Measurements from ENCODE around the gene CXCR4. TPM values are rescaled to one million over a fixed set of nuclear protein-coding genes. Genes with fewer than 3 reads are reported as not detected.

Gene CXCR4
- total RNA-seq, 1 experiment from 2014 or later, result 1.5 TPM

DNA sequence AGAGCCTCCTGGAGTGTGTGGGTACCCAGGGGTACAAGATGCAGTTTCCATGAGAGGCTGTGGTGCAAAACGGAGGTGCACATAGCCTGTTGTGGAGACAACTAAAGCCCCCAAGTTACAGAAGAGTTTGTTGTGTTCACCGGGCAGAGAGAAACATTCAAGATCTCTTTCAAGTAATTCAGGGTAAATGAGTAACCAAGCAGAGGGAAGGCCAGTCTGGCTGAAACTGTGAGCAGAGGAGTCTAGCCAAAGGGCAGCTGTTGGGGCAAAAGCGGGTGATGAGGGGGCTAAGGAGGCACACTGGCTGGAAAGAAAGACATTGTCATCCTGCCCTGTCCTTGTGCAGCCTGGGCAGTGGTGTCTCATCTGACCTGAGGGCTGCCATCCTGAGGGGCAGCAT, 52.0 kb downstream of the CXCR4 start:
- Histone ChIP-seq H3K36me3 (ENCODE audit: insufficient read depth, low read length, poor library complexity, severe bottlenecking) (no peaks in the 10 kb centered on the region), H3K27me3 (replicated peaks; ENCODE audit: insufficient read depth, low read depth, low read length, poor library complexity) (no peaks in the 10 kb centered on the region), H3K27ac (ENCODE audit: low read depth, low read length, poor library complexity, severe bottlenecking) (no peak overlapping the region), H3K9me3 (ENCODE audit: low read depth, low read length, poor library complexity, severe bottlenecking) (no peaks in the 10 kb centered on the region), H3K4me3 (ENCODE audit: low read depth, low read length, poor library complexity, severe bottlenecking) (no peak overlapping the region), H3K4me1 (ENCODE audit: insufficient read depth, low read length, poor library complexity, severe bottlenecking) (no peaks in the 10 kb centered on the region)
- DNase-seq (ENCODE audit: low spot score), result no peak
- TF ChIP-seq, protein P1, sequence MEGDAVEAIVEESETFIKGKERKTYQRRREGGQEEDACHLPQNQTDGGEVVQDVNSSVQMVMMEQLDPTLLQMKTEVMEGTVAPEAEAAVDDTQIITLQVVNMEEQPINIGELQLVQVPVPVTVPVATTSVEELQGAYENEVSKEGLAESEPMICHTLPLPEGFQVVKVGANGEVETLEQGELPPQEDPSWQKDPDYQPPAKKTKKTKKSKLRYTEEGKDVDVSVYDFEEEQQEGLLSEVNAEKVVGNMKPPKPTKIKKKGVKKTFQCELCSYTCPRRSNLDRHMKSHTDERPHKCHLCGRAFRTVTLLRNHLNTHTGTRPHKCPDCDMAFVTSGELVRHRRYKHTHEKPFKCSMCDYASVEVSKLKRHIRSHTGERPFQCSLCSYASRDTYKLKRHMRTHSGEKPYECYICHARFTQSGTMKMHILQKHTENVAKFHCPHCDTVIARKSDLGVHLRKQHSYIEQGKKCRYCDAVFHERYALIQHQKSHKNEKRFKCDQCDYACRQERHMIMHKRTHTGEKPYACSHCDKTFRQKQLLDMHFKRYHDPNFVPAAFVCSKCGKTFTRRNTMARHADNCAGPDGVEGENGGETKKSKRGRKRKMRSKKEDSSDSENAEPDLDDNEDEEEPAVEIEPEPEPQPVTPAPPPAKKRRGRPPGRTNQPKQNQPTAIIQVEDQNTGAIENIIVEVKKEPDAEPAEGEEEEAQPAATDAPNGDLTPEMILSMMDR (conservative IDR thresholded peaks at IDR 0.05; ENCODE audit: low read depth, low read length), result no peak
- no peak for TF ChIP-seq EZH2 (IDR thresholded peaks at IDR 0.05; ENCODE audit: borderline replicate concordance, low read depth, low read length, poor library complexity, severe bottlenecking)
- intact Hi-C loops (cut with micrococcal nuclease; ENCODE audit: unreplicated experiment), result no loop called here
- BruUV-seq (replicated peaks), result no TSS peak
- POLR2A ChIA-PET (ENCODE audit: low non-redundant PET), result no interaction called here
- CTCF ChIA-PET, result no interaction called here

GRCh38 chr2:136065384-136065783, 52.6 kb downstream of the CXCR4 start:
- CTCF ChIA-PET, result no interaction called here

More at GRCh38 chr2:136065384-136065783, 52.6 kb downstream of the CXCR4 start:
- POLR2A ChIA-PET (ENCODE audit: low non-redundant PET), result no interaction called here
- intact Hi-C loops (cut with micrococcal nuclease; ENCODE audit: unreplicated experiment), result no loop called here
- TF ChIP-seq, protein P1 (conservative IDR thresholded peaks at IDR 0.05; ENCODE audit: low read depth, low read length), result no peak
- no peak for TF ChIP-seq EZH2 (IDR thresholded peaks at IDR 0.05; ENCODE audit: borderline replicate concordance, low read depth, low read length, poor library complexity, severe bottlenecking)
- H3K4me1 ChIP-seq (ENCODE audit: insufficient read depth, low read length, poor library complexity, severe bottlenecking), result no peaks in the 10 kb centered on the region
- H3K9me3 ChIP-seq (ENCODE audit: low read depth, low read length, poor library complexity, severe bottlenecking), result no peaks in the 10 kb centered on the region
- BruUV-seq (replicated peaks), result no TSS peak
- H3K36me3 ChIP-seq (ENCODE audit: insufficient read depth, low read length, poor library complexity, severe bottlenecking), result no peaks in the 10 kb centered on the region
- no peaks in the 10 kb centered on the region for H3K27me3 ChIP-seq (replicated peaks; ENCODE audit: insufficient read depth, low read depth, low read length, poor library complexity)
- no peak overlapping the region for H3K27ac ChIP-seq (ENCODE audit: low read depth, low read length, poor library complexity, severe bottlenecking)
- DNase-seq (ENCODE audit: low spot score), result no peak
- H3K4me3 ChIP-seq (ENCODE audit: low read depth, low read length, poor library complexity, severe bottlenecking), result no peak overlapping the region

Other genes starting within 250 kb of the CXCR4 start
- gene MCM6, start 241.7 kb downstream of the CXCR4 start, total RNA-seq (2021), result 101 and 111 TPM in 2 replicates
- 61.0 and 63.6 TPM in 2 replicates for gene DARS1, start 132.5 kb downstream of the CXCR4 start, total RNA-seq (2021)

Data from A673 (cell line).